Stimulated activated CD4-positive, alpha-beta T cell treated with anti-CD3 and anti-CD28 coated beads, Interleukin-12 subunit alpha, Interleukin-12 subunit beta, amount 100 ng/mL, for 4 hours (primary cell): ENCODE results near the gene ZNF497.

Source experiments
- DNase-seq: peaks from one replicate; pipeline ENCODE4 v3.0.0-alpha.2; 2020

Gene ZNF497

DNA sequence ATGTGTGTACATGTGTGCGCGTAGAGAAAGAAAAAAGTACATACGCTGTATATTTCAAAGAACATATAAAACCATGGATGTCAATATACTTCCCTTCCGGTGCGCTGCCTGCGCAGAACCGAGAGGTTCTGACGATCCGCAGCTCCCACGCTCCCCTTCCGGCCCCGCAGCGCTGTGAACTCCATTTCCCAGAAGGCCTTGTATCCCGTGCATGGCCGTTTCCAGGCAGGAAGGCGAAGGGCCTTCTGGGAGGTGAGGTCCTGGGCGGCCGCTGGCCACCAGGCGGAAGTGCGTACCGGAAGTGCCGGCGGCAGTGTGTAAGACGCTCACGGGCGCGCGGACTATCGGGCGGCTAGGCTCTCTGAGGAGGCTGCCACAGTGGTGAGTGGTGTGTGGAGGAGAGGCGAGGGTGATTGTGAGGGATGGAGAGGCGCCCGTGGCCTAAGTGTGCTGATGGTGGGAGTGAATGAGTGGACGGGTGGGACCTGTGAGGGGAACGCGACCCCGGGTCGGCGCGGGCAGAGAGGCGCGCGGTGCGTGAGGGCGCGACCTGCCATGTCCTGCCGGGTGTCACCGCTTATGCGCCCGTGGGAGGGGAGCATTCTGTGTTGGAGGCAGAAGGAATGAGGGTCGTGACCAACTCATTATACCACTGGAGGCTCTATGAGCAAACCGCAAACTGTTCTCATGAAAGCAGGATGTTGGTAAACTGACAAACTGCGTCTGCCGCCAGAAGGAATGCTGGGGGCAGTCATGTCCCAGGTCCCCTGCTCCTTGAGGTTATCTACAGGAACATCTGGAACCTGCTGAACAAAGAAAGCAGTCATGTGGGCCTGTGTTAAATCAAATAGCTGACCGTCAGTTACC, 57.3 kb downstream of the ZNF497 start, which contains the start of gene ERVK3-1:
ERVK3-1 (plus strand) TSS at position 313 of the 867 bp plus-strand sequence. CDS start 6,792 bp downstream, outside the sequence.
- peak; percentile 90 for DNase-seq

DNA sequence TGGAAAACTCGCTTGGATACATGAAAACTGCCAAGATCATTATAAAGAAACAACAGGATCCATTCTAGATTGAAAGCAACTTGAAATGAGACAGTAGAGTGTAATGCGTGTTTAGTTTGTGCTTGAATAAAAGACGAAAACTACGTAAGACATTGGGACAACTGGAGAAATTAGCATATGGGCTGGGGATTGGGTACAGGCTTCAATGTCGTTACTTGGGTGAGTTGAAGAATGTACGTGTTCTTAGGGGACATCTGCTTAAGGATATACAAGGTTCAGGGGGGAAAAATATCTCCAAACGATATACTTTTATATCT, 57.8 kb downstream of the ZNF497 start:
- DNase-seq: no peak
